ENCODE measurements around the gene ICAM3. TPM values are rescaled to one million over a fixed set of nuclear protein-coding genes. Genes with fewer than 3 reads are reported as not detected.

Gene ICAM3
- total RNA-seq, 2 donors from 2014 or later: 143 to 145 TPM

DNA sequence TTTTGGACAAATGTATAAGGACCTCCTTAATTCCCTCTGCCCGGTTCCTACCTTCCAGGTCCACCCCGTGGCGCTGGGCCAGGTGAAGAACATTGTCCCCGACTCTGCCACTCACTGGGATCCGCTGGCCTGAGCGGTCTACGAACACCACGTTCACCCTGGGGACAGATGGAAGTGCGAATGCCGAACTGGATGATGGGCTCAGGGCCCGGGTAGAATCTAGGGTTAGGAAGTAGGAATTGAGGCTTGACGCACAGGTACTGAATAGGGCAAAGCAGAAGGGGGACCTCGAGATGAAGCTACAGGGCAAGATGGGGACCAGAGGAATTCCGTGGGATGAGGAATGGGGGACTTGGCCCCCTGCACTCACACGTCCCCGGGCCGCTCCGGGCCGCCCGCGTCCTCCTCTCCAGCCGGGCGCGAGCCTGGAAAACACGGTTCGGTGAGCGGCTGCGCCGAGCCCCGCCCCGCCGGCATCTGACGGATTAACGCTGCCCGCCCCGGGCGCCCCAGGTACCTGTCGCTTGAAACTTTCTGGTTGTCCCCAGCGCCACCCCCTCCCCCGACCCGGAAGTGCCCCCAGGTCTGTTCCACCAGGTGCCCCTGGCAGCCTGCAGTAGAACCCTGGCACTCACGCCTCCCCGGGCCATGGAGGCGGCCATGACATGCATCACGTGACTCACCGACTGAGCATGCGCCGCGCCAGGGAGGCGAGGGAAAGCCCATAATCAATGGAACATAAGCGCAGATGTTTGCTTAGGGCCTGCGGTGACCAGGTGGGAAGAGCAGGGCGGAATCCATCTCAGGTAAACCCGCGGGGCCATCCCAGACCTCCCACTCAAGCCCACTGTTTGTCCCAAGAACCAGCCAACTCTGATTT, 23.8 kb downstream of the ICAM3 start, which contains the start of gene FDX2:
Gene FDX2 (minus strand): TSS at position 681 of the 880 bp plus-strand sequence. CDS start 19 bp downstream, at position 662.
- H3K36me3 Mint-ChIP-seq: peaks cover 11 to 24% of the 10 kb centered on the region in 2 donors
- DNase-seq (ENCODE audit: low spot score in 2 of 2): peak; percentile 88 to 93
- peak within 1 kb of the TSS; percentile 65 to 93 for H3K27ac Mint-ChIP-seq
- ATAC-seq: peak; percentile 87 to 92
- H3K9me3 Mint-ChIP-seq: no peaks in the 10 kb centered on the region

DNA sequence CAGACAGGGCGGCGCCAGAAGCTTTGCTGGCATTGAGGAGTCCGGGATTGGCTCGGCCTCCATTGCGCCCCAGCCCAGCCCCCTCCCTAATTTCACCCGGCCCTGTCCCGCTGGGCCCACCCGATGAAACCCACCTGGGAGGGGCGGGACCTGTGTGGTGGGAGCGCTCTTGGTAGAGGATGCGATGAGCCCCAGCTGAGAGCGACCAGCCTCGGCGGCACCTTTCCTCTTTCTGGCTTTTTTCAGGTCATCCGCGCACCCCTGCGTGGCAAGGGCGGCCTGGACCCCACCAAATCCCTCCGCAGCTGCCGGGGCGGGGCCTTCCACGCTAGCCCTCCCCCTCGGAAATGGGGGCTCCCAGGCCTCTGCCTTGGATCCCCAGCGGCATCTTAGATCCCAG, 30.0 kb downstream of the ICAM3 start, which contains the start of gene ZGLP1:
Gene ZGLP1 (minus strand): TSS at position 393 of the 400 bp plus-strand sequence.
- DNase-seq (ENCODE audit: low spot score in 2 of 2) (no peak), ATAC-seq (no peak)
- Mint-ChIP-seq H3K9me3 (no peaks in the 10 kb centered on the region), H3K27ac (no peak within 1 kb of the TSS), H3K36me3 (peaks cover 0 to 8% of the 10 kb centered on the region in 2 donors)

DNA sequence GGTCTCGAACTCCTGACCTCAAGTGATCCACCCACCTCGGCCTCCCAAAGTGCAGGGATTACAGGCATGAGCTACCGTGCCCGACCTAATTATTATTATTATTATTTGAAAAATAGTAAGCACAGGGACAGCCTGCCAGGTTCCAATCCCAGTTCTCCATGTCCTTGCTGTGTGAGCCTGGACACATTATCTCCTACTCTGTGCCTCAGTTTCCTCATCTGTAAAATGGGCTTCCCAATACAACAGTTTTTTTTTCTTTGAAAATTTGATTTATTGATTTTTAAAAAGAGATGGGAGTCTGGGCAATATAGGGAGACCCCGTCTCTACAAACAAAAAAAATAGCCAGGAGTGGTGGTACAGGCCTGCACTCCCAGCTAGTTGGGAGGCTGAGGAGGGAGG, 33.1 kb downstream of the ICAM3 start:
- DNase-seq (ENCODE audit: low spot score in 2 of 2) (no peak), ATAC-seq (no peak)
- Mint-ChIP-seq H3K27ac (no peak overlapping the region), H3K9me3 (no peaks in the 10 kb centered on the region), H3K36me3 (peaks cover 0 to 4% of the 10 kb centered on the region in 2 donors)

DNA sequence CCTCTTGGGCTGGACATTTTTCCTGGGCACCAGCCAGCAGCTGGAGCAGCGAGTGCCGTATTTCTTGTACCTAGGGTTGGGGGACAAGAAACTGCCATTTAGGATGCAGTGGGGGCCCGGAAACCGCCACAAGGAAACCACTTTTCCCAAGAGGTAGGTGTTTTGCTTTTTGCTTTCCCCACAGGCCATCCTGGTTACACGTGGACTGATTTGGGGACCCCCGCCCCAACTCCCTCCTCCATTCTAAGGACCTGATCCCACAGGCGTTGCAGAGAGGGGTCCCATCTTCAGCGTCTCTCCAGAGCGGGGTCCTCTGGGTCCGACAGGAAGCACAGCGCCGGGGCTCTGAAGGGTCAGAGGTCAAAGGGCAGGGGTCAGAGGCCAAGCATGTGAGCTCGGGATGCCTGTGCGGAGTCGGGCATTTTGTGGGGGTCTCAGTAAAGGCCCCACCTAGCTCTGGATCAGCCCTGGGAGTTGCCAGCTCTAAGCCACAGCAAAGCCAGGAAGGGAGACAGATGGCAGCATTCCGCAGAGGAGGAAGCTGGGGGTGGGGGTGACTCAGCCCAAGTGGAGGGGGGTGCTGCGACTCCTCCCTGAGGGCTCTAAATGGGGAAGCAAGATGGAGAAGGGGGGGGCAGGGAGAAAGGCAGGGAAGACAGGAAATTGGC, 34.2 kb downstream of the ICAM3 start:
- Mint-ChIP-seq H3K27ac (peak overlapping the region in 1 of 2 donors; percentile 77), H3K36me3 (peaks cover 0 to 4% of the 10 kb centered on the region in 2 donors)

DNA sequence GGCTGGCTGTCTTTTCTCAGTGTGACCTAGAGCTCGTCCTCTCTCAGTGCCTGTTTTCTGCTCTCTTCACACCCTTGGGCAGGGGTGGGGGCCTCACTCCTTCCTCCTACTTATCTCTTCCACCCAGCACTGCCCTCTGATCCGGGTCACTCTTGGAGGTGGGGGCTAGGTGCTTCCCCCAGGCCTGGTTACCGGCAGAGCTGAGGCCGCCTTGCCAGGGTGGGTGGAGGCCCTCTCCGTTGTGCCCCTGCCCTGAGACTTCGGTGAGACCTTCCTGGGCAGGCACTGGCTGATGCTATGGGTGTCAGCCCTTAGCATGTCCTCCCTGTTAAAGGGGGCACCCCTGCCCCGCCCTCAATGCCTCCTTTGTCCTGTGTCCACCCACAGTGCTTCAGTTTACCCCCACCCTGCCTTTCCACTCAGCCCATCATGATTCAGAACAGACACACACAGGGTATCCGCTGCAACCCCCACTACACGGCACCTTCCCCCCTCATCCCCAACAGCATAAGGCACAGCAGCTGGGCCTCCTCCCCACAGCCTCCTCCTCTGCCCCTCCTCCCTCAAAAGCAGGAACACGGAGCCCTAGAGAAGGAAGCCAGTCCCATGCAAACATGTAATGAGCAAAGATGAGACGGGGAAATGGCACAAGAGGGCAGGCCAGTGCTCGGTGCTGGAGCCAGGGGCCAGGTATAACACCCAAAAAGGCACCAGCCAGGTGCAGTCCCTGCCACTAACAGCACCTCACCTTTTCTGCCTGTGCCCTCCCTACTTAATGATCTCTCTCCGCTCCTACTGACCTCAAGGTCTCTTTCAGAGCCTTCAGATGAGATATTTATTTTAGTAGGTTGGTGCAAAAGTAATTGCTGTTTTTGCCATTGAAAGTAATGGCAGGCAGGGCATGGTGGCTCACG, 39.6 kb downstream of the ICAM3 start:
- Mint-ChIP-seq H3K36me3 (peaks cover 4 to 6% of the 10 kb centered on the region in 2 donors), H3K9me3 (no peaks in the 10 kb centered on the region), H3K27ac (peak overlapping the region in 1 of 2 donors; percentile 9)
- DNase-seq (ENCODE audit: low spot score in 2 of 2) (no peak), ATAC-seq (no peak)

More for the DNA sequence above, 34.2 kb downstream of the ICAM3 start:
- H3K9me3 Mint-ChIP-seq: no peaks in the 10 kb centered on the region
- DNase-seq (ENCODE audit: low spot score in 2 of 2) (no peak), ATAC-seq (no peak)

DNA sequence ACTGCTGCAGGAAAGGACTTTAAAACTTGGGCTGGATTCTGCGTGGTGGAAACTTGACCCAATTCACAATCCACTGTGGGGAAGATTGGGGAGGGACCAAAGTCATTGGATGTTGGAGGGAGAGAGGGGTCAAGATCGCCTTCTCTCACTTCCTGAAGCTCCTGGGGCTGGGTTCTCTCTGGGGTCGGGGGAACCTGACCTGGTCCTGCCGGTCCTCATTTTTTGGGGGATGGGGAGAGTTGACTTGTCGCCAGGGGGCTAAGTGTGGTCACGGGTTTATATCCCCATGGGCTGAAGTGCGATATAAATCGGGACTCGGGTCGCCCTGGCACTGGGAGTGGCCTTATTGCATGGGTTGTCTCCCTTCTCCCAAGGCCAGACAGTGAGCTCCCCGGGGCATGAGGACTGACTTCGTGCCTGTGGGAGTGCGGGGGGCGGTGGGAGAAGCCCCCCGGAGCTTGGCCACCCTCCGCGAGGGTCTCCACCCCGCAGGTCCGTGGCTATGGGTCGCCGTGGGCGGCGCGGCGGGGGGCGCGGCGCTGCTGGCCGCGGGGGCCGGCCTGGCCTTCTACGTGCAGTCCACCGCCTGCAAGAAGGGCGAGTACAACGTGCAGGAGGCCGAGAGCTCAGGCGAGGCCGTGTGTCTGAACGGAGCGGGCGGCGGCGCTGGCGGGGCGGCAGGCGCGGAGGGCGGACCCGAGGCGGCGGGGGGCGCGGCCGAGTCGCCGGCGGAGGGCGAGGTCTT, 43.4 kb downstream of the ICAM3 start:
- Mint-ChIP-seq H3K27ac (no peak overlapping the region), H3K9me3 (no peaks in the 10 kb centered on the region), H3K36me3 (peaks cover 10 to 14% of the 10 kb centered on the region in 2 donors)
- no peak for DNase-seq (ENCODE audit: low spot score in 2 of 2)
- no peak for ATAC-seq

DNA sequence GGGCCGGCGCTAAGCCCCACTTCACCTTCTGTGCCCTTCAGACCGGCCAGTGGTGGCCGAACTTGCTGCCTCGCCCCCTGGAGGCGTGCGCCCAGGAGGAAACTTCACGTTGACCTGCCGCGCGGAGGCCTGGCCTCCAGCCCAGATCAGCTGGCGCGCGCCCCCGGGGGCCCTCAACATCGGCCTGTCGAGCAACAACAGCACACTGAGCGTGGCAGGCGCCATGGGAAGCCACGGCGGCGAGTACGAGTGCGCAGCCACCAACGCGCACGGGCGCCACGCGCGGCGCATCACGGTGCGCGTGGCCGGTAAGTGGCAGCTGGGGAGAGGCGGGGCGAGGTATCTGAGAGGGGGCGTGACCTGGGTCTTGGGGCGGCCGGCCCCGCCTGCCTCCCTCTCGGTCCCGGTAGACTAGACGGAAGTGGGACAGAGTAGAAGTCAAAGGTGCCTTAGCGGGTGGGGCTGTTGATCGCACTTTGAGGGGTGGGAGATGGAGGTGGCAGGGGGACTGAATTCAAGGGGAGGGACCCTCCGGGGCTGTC, 44.0 kb downstream of the ICAM3 start:
- ATAC-seq: peak; percentile 52 to 62
- H3K27ac Mint-ChIP-seq: no peak overlapping the region
- DNase-seq (ENCODE audit: low spot score in 2 of 2): peak in 1 of 2 donors; percentile 59
- H3K36me3 Mint-ChIP-seq: peaks cover 10 to 14% of the 10 kb centered on the region in 2 donors
- no peaks in the 10 kb centered on the region for H3K9me3 Mint-ChIP-seq

DNA sequence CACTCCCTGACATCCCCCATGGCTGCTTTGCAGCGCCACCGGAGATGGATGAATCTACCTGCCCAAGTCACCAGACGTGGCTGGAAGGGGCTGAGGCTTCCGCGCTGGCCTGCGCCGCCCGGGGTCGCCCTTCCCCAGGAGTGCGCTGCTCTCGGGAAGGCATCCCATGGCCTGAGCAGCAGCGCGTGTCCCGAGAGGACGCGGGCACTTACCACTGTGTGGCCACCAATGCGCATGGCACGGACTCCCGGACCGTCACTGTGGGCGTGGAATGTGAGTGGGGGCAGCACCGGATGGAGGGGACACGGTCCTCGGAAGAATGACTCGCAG, 45.1 kb downstream of the ICAM3 start:
- DNase-seq (ENCODE audit: low spot score in 2 of 2) (no peak), ATAC-seq (no peak)
- Mint-ChIP-seq H3K9me3 (no peaks in the 10 kb centered on the region), H3K36me3 (peaks cover 10 to 14% of the 10 kb centered on the region in 2 donors), H3K27ac (no peak overlapping the region)

DNA sequence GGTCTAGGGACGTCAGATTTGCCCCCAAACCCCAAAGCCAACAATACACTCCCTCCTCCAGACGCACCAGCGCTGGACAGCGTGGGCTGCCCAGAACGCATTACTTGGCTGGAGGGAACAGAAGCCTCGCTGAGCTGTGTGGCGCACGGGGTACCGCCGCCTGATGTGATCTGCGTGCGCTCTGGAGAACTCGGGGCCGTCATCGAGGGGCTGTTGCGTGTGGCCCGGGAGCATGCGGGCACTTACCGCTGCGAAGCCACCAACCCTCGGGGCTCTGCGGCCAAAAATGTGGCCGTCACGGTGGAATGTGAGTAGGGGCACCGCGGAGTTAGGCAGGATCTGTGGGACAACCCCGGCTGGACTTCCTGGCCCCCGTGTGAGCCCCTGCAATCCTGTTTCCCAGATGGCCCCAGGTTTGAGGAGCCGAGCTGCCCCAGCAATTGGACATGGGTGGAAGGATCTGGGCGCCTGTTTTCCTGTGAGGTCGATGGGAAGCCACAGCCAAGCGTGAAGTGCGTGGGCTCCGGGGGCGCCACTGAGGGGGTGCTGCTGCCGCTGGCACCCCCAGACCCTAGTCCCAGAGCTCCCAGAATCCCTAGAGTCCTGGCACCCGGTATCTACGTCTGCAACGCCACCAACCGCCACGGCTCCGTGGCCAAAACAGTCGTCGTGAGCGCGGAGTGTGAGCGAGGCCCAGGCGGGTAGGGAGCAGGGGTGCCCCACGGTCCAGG, 45.6 kb downstream of the ICAM3 start:
- DNase-seq (ENCODE audit: low spot score in 2 of 2) (no peak), ATAC-seq (no peak)
- no peak overlapping the region for H3K27ac Mint-ChIP-seq
- H3K36me3 Mint-ChIP-seq: peaks cover 10 to 14% of the 10 kb centered on the region in 2 donors
- H3K9me3 Mint-ChIP-seq: no peaks in the 10 kb centered on the region

DNA sequence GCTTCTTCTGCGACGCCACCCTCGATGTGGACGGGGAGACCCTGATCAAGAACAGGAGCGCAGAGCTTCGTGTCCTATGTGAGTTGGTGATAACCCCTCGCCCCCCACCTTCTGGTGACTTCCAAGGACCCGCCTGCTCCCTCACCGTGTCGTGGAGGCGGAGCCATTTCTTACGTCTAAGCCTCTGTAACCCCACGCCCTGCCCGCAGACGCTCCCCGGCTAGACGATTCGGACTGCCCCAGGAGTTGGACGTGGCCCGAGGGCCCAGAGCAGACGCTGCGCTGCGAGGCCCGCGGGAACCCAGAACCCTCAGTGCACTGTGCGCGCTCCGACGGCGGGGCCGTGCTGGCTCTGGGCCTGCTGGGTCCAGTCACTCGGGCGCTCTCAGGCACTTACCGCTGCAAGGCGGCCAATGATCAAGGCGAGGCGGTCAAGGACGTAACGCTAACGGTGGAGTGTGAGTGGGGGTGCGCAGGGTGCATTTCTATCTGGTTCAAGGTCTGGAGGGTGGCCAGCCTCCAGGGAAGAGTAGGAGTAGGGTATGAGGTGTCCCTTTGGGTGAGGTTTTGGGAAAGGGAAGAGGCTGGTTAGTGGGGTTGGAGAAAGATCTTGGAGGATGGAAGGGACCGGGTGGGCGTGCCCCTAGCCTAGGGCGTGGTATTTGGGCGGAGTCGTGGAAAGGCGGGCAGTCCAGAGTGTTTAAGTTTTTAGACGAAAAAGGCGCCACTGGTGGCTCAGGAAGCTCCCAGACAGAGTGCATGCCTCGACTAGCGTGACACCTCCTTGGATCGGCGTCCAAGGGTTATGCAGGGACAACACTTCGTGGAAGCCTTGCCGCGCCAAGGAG, 46.4 kb downstream of the ICAM3 start:
- DNase-seq (ENCODE audit: low spot score in 2 of 2) (no peak), ATAC-seq (no peak)
- no peaks in the 10 kb centered on the region for H3K9me3 Mint-ChIP-seq
- peak overlapping the region in 1 of 2 donors; percentile 75 for H3K27ac Mint-ChIP-seq
- H3K36me3 Mint-ChIP-seq: peaks cover 10 to 14% of the 10 kb centered on the region in 2 donors

DNA sequence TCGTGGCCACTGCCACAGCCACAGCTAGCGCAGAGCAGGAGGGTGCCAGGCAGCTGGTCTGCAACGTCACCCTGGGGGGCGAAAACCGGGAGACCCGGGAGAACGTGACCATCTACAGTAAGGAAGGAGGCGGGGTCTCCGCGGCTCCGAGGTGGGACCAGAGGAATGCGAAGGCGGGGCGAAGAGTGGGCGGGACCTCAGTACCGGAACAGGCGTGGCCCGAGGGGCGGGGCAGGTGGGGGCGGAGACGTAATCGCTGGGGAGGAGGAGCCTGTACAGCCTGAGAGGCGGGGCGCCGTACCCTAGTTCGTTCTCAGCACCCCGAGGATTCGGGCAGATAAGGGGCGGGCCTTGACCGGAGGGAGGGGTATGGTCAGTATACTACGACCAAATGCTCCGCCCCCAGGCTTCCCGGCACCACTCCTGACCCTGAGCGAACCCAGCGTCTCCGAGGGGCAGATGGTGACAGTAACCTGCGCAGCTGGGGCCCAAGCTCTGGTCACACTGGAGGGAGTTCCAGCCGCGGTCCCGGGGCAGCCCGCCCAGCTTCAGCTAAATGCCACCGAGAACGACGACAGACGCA, 47.1 kb downstream of the ICAM3 start:
- DNase-seq (ENCODE audit: low spot score in 2 of 2) (peak in 1 of 2 donors; percentile 84), ATAC-seq (peak; percentile 40 to 65)
- H3K27ac Mint-ChIP-seq: peak overlapping the region in 1 of 2 donors; percentile 38
- peaks cover 14% of the 10 kb centered on the region in 2 donors for H3K36me3 Mint-ChIP-seq
- H3K9me3 Mint-ChIP-seq: no peaks in the 10 kb centered on the region

DNA sequence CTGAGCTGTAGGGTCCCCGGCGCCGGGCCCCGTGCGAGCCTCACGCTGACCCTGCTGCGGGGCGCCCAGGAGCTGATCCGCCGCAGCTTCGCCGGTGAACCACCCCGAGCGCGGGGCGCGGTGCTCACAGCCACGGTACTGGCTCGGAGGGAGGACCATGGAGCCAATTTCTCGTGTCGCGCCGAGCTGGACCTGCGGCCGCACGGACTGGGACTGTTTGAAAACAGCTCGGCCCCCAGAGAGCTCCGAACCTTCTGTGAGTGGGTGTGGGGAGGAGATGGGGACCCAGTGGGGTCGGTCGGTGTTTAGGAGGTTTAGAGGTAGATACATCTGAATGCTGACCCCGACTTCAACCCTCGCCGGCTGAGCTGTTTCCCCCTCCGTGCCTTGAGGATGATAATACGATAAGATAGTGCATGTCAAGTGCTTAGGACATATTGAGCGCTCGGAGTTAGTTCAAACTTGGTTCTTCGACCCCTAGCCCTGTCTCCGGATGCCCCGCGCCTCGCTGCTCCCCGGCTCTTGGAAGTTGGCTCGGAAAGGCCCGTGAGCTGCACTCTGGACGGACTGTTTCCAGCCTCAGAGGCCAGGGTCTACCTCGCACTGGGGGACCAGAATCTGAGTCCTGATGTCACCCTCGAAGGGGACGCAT, 47.7 kb downstream of the ICAM3 start:
- peak overlapping the region in 1 of 2 donors; percentile 38 for H3K27ac Mint-ChIP-seq
- peak in 1 of 2 donors; percentile 1 for ATAC-seq
- no peak for DNase-seq (ENCODE audit: low spot score in 2 of 2)
- H3K36me3 Mint-ChIP-seq: peaks cover 14% of the 10 kb centered on the region in 2 donors
- H3K9me3 Mint-ChIP-seq: no peaks in the 10 kb centered on the region

DNA sequence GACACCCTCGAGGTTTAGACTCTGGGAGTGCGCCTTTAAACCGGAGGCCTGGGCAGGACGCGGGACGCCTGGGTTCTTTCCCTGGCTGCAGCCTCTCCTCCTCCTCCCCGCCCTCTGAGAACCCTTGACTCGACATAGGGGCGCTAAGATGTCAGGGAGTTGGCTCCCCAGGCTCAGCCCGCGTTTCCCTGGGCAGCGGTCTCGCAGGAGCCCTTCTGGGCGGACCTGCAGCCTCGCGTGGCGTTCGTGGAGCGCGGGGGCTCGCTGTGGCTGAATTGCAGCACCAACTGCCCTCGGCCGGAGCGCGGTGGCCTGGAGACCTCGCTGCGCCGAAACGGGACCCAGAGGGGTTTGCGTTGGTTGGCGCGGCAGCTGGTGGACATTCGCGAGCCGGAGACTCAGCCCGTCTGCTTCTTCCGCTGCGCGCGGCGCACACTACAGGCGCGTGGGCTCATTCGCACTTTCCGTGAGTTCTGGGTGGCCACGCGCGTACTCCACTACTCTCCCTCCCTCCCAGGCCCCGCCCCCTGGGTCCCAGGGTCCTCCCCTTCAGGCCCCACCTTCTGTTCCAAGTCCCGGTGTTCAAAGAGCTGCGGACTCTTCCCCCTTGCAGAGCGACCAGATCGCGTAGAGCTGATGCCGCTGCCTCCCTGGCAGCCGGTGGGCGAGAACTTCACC, 48.4 kb downstream of the ICAM3 start:
- ATAC-seq (peak in 1 of 2 donors; percentile 25), DNase-seq (ENCODE audit: low spot score in 2 of 2) (peak in 1 of 2 donors; percentile 63)
- Mint-ChIP-seq H3K9me3 (no peaks in the 10 kb centered on the region), H3K27ac (no peak overlapping the region), H3K36me3 (peaks cover 14% of the 10 kb centered on the region in 2 donors)
